ENCODE results near the gene SYT8.

SYT8 gene

DNA sequence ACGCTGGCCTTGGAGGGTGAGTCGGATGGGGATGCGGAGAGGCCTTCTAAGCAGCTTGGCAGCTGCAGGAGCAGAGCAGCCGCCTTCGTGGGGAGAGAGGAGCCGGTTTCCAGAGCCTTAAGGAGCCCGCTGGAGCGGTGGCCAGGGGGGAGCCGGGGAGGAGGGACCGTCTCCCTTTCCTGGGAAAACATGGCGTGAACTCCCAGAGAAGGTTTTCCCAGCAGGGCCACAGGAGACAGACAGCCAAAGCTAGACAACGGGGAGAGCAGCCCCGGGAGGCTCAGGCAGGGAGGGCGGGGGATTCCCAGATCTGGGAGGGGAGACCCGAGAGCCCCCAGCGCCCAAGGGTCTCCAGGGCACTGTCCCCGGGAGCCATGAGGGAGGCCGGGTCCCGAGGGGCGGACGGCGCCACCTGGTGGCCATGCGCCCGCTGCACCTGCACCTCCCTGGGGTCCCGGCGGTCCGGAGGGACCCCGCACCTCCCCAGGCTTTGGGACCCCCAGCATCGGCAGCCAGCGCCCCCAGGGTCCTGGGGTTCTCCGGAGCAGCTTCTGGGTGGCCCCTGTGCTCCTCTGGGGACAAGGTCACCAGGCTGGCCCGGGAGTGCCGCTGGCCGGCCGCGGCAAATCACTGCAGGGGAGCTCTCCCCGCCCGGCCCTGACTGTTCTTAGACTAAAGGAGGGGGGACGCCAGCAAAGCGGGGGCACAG, 2.4 kb upstream of the SYT8 start:
- H3K27ac ChIP-seq, result no peak overlapping the region
- no peaks in the 10 kb centered on the region for H3K36me3 ChIP-seq (ENCODE audit: control insufficient read depth, insufficient read depth, low read length)
- no peak overlapping the region for H2AFZ ChIP-seq
- TF ChIP-seq, protein P1, sequence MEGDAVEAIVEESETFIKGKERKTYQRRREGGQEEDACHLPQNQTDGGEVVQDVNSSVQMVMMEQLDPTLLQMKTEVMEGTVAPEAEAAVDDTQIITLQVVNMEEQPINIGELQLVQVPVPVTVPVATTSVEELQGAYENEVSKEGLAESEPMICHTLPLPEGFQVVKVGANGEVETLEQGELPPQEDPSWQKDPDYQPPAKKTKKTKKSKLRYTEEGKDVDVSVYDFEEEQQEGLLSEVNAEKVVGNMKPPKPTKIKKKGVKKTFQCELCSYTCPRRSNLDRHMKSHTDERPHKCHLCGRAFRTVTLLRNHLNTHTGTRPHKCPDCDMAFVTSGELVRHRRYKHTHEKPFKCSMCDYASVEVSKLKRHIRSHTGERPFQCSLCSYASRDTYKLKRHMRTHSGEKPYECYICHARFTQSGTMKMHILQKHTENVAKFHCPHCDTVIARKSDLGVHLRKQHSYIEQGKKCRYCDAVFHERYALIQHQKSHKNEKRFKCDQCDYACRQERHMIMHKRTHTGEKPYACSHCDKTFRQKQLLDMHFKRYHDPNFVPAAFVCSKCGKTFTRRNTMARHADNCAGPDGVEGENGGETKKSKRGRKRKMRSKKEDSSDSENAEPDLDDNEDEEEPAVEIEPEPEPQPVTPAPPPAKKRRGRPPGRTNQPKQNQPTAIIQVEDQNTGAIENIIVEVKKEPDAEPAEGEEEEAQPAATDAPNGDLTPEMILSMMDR (IDR thresholded peaks at IDR 0.05), result peak; percentile 83
- peak overlapping the region; percentile 26 for H3K4me2 ChIP-seq (ENCODE audit: low read length)
- H3K9me3 ChIP-seq (ENCODE audit: control insufficient read depth, low read length), result no peaks in the 10 kb centered on the region
- H3K9ac ChIP-seq, result no peak overlapping the region
- no peaks in the 10 kb centered on the region for H3K4me1 ChIP-seq
- no peak overlapping the region for H3K4me3 ChIP-seq (ENCODE audit: low read depth, low read length)
- no peaks in the 10 kb centered on the region for H3K79me2 ChIP-seq
- no peaks in the 10 kb centered on the region for H3K27me3 ChIP-seq (ENCODE audit: control insufficient read depth, insufficient read depth, low read length)

DNA sequence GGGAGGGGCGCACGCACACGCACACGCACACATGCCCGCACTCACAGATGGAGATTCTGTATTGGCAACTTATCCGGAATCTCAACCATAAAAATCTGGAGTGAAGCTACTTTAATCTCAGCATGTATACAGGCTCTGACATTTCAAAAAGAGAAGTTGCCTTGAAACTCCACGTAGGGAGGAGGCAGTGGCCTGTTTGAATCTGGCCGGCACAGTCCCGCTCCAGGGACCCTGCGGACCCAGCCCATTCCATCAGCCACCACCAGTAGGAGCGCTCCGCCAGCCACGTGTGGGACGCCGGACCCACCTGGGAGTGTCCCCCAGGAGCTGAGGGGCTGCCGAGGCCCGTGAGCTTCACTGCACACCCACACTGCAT, 1.9 kb upstream of the SYT8 start:
- H3K4me2 ChIP-seq (ENCODE audit: low read length), result no peak overlapping the region
- H3K27ac ChIP-seq, result no peak overlapping the region
- no peaks in the 10 kb centered on the region for H3K4me1 ChIP-seq
- no peak overlapping the region for H3K4me3 ChIP-seq (ENCODE audit: low read depth, low read length)
- H3K9ac ChIP-seq, result no peak overlapping the region
- no peaks in the 10 kb centered on the region for H3K27me3 ChIP-seq (ENCODE audit: control insufficient read depth, insufficient read depth, low read length)
- H3K9me3 ChIP-seq (ENCODE audit: control insufficient read depth, low read length), result no peaks in the 10 kb centered on the region
- H3K36me3 ChIP-seq (ENCODE audit: control insufficient read depth, insufficient read depth, low read length), result no peaks in the 10 kb centered on the region
- no peak overlapping the region for H2AFZ ChIP-seq
- H3K79me2 ChIP-seq, result no peaks in the 10 kb centered on the region
- TF ChIP-seq, protein P1 (IDR thresholded peaks at IDR 0.05), result no peak

DNA sequence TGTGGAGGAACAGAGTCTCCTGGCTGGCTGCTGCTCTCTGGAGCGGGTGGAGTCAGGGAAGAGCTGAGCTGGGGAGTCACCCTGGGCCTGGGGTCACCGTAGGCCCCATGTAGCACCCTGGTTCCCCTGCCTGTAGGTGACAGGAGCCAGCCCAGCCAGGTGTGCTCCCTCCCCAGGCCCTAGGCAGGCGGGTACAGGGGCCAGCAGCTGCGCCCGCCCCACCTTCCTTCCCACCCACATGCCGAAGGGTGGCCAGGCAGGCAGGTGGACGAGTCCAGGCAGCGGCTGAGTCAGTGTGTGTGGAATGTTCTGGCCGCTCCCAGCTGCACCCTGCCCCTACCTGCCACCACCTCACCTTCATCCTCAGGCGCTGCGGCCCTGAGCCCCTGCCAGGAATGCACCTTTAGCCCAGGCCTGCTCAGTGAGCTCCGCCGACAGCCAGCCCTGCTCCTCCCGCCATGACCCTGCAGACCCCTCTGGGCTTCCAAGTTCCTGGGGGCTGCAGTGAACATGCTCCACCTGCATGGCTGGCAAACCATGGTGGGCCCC, 654 bp upstream of the SYT8 start:
- Histone ChIP-seq H3K27me3 (ENCODE audit: control insufficient read depth, insufficient read depth, low read length) (no peaks in the 10 kb centered on the region), H3K4me3 (ENCODE audit: low read depth, low read length) (no peak overlapping the region), H3K79me2 (no peaks in the 10 kb centered on the region), H3K4me1 (no peaks in the 10 kb centered on the region), H3K9me3 (ENCODE audit: control insufficient read depth, low read length) (no peaks in the 10 kb centered on the region), H3K9ac (no peak overlapping the region), H3K36me3 (ENCODE audit: control insufficient read depth, insufficient read depth, low read length) (no peaks in the 10 kb centered on the region), H3K4me2 (ENCODE audit: low read length) (no peak overlapping the region), H3K27ac (no peak overlapping the region), H2AFZ (no peak overlapping the region)
- TF ChIP-seq, protein P1 (IDR thresholded peaks at IDR 0.05), result no peak

DNA sequence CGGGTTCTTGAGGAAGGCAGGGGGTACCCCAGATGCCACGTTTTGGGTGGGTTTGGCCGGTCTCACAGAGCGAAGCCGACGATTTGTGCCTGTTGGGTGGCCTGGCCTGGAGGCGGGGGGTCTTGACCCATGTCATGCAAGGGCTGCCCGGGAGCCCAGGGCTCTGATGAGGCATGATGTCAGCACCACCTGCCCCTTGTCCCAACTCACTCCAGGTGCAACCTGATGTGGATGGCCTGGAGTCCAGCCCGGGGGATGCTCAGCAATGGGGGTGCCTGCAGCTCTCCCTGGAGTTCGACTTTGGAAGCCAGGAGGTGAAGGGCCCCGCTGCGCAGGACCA, 851 bp downstream of the SYT8 start:
- H3K4me3 ChIP-seq (ENCODE audit: low read depth, low read length), result no peak overlapping the region
- H3K4me2 ChIP-seq (ENCODE audit: low read length), result no peak overlapping the region
- H3K36me3 ChIP-seq (ENCODE audit: control insufficient read depth, insufficient read depth, low read length), result no peaks in the 10 kb centered on the region
- H3K4me1 ChIP-seq, result no peaks in the 10 kb centered on the region
- no peak overlapping the region for H3K27ac ChIP-seq
- no peaks in the 10 kb centered on the region for H3K27me3 ChIP-seq (ENCODE audit: control insufficient read depth, insufficient read depth, low read length)
- no peaks in the 10 kb centered on the region for H3K9me3 ChIP-seq (ENCODE audit: control insufficient read depth, low read length)
- no peak overlapping the region for H3K9ac ChIP-seq
- H2AFZ ChIP-seq, result no peak overlapping the region
- no peaks in the 10 kb centered on the region for H3K79me2 ChIP-seq
- TF ChIP-seq, protein P1 (IDR thresholded peaks at IDR 0.05), result no peak
